Pulmonary artery endothelial cell (primary cell): ENCODE results near the gene R3HDM4. TPM values are rescaled to one million over a fixed set of nuclear protein-coding genes. Genes with fewer than 3 reads are reported as not detected.
A peak's percentile ranks its signal among the peaks of the same experiment; 100 is the strongest.
"Not testable (repeated sequence)": the region's sequence is repeated elsewhere in the genome, so short reads cannot be mapped to it uniquely, and the experiment has no call there.

Source experiments
- DNase-seq: peaks from one replicate; pipeline ENCODE4 v3.0.0-alpha.2; 2011; ENCODE audit warnings: low read depth, low spot score
- total RNA-seq: library from RNA; depleted of rRNA; stranded (reverse); fragments of >200 nt; gene quantifications from 2 replicates; pipeline ENCODE4 v1.2.3, GENCODE V29; 2014

R3HDM4 gene
- total RNA-seq, 1 donor from 2014 or later, result 29.1 TPM

GRCh38 chr19:896434-896833 lies 16.6 kb downstream of the R3HDM4 start:
- no peak for DNase-seq

- peak; percentile 75 for DNase-seq
Measured at GRCh38 chr19:892894-893689, 19.9 kb downstream of the R3HDM4 start, which contains the start of the genes MED16 and RNU6-9. MED16 (minus strand) TSS chr19:893187; CDS start chr19:891131, 2,056 bp downstream. RNU6-9 (plus strand) TSS chr19:893484.

GRCh38 chr19:892243-892893 lies 20.7 kb downstream of the R3HDM4 start:
- no peak for DNase-seq

- DNase-seq, result not testable (repeated sequence)
Measured at GRCh38 chr19:891421-892200, 21.4 kb downstream of the R3HDM4 start.

- no peak for DNase-seq
Measured at GRCh38 chr19:890831-891230, 22.2 kb downstream of the R3HDM4 start.

GRCh38 chr19:889662-890295 lies 23.2 kb downstream of the R3HDM4 start:
- no peak for DNase-seq

GRCh38 chr19:888581-889385 lies 24.2 kb downstream of the R3HDM4 start:
- DNase-seq, result no peak

GRCh38 chr19:887599-887998 lies 25.4 kb downstream of the R3HDM4 start:
- DNase-seq, result no peak

GRCh38 chr19:887072-887471 lies 25.9 kb downstream of the R3HDM4 start:
- DNase-seq, result no peak

- DNase-seq, result no peak
Measured at GRCh38 chr19:885536-886224, 27.3 kb downstream of the R3HDM4 start.

GRCh38 chr19:884420-885211 lies 28.4 kb downstream of the R3HDM4 start:
- no peak for DNase-seq

GRCh38 chr19:883661-884211 lies 29.3 kb downstream of the R3HDM4 start:
- no peak for DNase-seq

- DNase-seq, result no peak
Measured at GRCh38 chr19:882871-883497, 30.0 kb downstream of the R3HDM4 start.

GRCh38 chr19:881385-882071 lies 31.5 kb downstream of the R3HDM4 start:
- DNase-seq, result no peak

GRCh38 chr19:879711-880438 lies 33.1 kb downstream of the R3HDM4 start:
- DNase-seq, result no peak

GRCh38 chr19:878751-879561 lies 34.1 kb downstream of the R3HDM4 start:
- not testable (repeated sequence) for DNase-seq
